Bronchial epithelial cell (primary cell): ENCODE measurements around the gene TMEM174. TPM values are rescaled to one million over a fixed set of nuclear protein-coding genes. Genes with fewer than 3 reads are reported as not detected.
"Not testable (repeated sequence)": the region's sequence is repeated elsewhere in the genome, so short reads cannot be mapped to it uniquely, and the experiment has no call there.

ENCODE experiments used
- DNase-seq: peaks from one replicate; pipeline ENCODE4 v3.0.0-alpha.2; 2010; ENCODE audit warnings: low read depth
- FAIRE-seq: peaks from 2 replicates; lab custom pipeline; 2011; peaks lifted over from hg19 to GRCh38; lab: Jason Lieb, UNC
- H3K27me3 ChIP-seq: 2 replicates; pipeline ENCODE4 v1.5.1; 2011; ENCODE audit warnings: low read length; ENCODE audit not compliant: control insufficient read depth, insufficient read depth
- H3K36me3 ChIP-seq: 2 replicates; pipeline ENCODE4 v1.5.1; 2011; ENCODE audit warnings: low read length; ENCODE audit not compliant: control insufficient read depth, insufficient read depth
- H3K4me3 ChIP-seq: 2 replicates; pipeline ENCODE4 v1.5.1; 2011; ENCODE audit warnings: mild to moderate bottlenecking, low read depth, low read length, control low read depth
- total RNA-seq: library from RNA; depleted of rRNA; stranded (reverse); fragments of >200 nt; gene quantifications from 2 replicates; pipeline ENCODE4 v1.2.1, GENCODE V29; 2014
- TF ChIP-seq, protein P1 (sequence below): IDR thresholded peaks from 2 replicates; pipeline ENCODE4 v1.5.1; 2011; ENCODE audit warnings: mild to moderate bottlenecking, moderate library complexity, low read length, control low read depth, inconsistent platforms; ENCODE audit not compliant: insufficient read depth, severe bottlenecking

TMEM174 gene
- total RNA-seq, 1 donor from 2014 or later = not detected

DNA sequence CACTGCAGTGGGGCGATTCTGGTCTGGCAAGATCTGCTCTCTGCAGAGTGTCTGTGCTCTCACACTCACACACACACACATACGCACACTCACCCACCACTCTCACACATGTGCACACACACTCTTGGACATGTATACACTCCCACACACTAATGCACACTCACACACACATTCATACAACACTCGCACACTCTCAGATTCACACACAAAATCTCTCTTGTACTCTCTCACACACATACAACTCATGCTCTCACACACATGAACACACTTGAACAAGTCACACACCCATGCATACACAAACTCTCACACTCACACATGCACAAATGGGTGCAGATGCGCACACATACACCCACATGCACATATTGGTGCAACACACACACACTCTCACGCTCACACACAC is 31.7 kb downstream of the TMEM174 start:
- DNase-seq (no peak), FAIRE-seq (peak; percentile 97)
- no peaks in the 10 kb centered on the region for H3K36me3 ChIP-seq
- H3K27me3 ChIP-seq = peaks cover 2% of the 10 kb centered on the region
- no peak overlapping the region for H3K4me3 ChIP-seq
- TF ChIP-seq, protein P1, sequence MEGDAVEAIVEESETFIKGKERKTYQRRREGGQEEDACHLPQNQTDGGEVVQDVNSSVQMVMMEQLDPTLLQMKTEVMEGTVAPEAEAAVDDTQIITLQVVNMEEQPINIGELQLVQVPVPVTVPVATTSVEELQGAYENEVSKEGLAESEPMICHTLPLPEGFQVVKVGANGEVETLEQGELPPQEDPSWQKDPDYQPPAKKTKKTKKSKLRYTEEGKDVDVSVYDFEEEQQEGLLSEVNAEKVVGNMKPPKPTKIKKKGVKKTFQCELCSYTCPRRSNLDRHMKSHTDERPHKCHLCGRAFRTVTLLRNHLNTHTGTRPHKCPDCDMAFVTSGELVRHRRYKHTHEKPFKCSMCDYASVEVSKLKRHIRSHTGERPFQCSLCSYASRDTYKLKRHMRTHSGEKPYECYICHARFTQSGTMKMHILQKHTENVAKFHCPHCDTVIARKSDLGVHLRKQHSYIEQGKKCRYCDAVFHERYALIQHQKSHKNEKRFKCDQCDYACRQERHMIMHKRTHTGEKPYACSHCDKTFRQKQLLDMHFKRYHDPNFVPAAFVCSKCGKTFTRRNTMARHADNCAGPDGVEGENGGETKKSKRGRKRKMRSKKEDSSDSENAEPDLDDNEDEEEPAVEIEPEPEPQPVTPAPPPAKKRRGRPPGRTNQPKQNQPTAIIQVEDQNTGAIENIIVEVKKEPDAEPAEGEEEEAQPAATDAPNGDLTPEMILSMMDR = no peak

DNA sequence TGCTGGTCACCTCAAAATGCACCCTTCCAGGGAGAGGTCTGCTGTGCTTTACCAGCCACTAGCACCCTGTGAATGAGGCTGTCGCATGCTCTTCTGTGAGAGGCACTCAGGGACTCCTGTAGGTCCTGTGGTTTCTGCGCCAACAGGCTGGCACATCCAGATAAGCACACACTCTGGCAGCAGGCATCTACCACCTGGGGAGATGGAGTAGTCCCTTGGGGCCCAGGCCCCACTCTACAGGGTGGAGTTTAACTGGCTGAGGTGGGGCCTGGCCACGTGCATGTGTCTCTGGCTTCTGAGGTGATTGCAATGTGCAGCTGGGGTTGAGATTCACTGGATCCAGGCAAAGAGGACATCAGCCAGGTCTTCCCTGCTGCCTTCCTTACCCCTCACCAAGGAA is 32.3 kb downstream of the TMEM174 start:
- Histone ChIP-seq H3K27me3 (peaks cover 2% of the 10 kb centered on the region), H3K4me3 (no peak overlapping the region), H3K36me3 (no peaks in the 10 kb centered on the region)
- DNase-seq (no peak), FAIRE-seq (no peak)
- TF ChIP-seq, protein P1 = no peak

DNA sequence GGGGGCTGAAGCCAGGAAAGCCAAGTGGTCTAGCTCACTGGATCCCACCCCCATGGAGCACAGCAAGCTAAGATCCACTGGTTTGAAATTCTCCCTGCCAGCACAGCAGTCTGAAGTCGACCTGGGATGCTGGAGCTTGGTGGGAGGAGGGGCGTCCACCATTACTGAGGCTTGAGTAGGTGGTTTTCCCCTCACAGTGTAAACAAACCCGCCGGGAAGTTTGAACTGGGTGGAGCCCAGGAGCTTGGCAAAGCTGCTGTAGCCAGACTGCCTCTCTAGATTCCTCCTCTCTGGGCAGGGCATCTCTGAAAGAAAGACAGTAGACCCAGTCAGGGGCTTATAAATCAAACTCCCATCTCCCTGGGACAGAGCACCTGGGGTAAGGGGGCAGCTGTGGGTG is 34.2 kb downstream of the TMEM174 start:
- not testable (repeated sequence) for H3K4me3 ChIP-seq, H3K36me3 ChIP-seq, FAIRE-seq, DNase-seq, H3K27me3 ChIP-seq

DNA sequence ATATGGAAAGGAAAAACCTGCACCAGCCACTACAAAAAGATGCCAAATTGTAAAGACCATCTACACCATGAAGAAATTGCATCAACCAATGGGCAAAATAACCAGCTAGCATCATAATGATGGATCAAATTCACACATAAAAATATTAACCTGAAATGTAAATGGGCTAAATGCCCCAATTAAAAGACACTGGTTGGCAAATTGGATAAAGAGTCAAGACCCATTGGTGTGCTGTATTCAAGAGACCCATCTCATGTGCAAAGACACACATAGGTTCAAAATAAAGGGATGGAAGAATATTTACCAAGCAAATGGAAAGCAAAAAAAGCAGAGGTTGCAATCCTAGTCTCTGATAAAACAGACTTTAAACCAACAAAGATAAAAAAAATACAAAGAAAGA is 36.1 kb downstream of the TMEM174 start:
- FAIRE-seq, H3K36me3 ChIP-seq, DNase-seq, H3K4me3 ChIP-seq, H3K27me3 ChIP-seq: not testable (repeated sequence)

DNA sequence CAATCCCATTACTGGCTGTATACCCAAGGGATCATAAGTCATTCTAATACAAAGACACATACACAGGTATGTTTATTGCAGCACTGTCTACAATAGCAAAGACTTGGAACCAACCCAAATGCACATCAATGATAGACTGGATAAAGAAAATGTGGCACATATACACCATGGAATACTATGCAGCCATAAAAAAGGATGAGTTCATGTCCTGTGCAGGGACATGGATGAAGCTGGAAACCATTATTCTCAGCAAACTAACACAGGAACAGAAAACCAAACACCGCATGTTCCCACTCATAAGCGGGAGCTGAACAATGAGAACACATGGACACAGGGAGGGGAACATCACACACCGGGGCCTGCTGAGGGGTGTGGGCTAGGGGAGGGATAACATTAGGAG is 39.7 kb downstream of the TMEM174 start:
- not testable (repeated sequence) for H3K36me3 ChIP-seq, H3K4me3 ChIP-seq, DNase-seq, FAIRE-seq
- peaks cover 18% of the 10 kb centered on the region for H3K27me3 ChIP-seq

DNA sequence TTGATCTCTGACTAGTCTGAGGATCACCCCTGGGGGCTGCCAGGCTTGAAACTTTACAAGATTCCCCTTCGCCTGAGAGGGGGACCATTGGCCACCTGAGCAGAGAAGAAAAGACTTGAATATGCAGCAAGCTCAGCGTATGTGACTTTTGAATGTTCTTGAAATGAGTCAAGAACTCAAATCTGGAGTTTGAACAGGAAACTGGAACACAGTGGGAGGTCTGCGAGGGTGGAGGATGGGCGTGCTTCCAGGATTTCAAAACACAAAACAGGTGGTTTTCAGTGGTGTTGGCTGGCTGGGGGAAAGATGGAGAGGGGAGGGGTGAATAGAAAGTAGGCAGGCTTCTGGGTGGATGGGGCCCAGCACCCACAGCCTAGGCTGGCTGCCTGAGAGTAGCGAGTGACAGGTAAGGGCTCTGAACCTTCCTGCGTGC is 40.6 kb downstream of the TMEM174 start:
- H3K36me3 ChIP-seq = no peaks in the 10 kb centered on the region
- TF ChIP-seq, protein P1 = no peak
- FAIRE-seq (no peak), DNase-seq (no peak)
- H3K4me3 ChIP-seq = no peak overlapping the region
- peaks cover 19% of the 10 kb centered on the region for H3K27me3 ChIP-seq

DNA sequence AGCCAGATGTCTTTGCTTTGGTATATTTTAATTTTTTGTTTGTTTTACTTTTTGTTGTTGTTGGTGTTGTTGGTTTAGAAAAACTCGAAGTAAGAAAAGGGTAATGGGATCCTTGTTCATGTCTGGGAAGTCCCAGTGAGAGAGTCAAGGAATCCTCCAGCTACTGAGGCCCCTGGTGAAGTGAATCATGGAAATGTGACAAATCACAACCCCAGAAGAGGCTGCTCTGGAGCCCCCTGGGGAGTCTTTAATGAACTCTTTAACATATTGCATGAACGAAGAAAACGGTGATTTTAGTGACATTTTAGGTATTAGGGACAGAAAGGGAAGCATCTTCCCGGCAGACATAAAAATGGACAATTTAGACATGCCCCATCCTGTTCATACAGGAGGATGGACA is 41.3 kb downstream of the TMEM174 start:
- H3K36me3 ChIP-seq = no peaks in the 10 kb centered on the region
- FAIRE-seq = no peak
- DNase-seq = no peak
- H3K4me3 ChIP-seq = no peak overlapping the region
- TF ChIP-seq, protein P1 = no peak
- peaks cover 19% of the 10 kb centered on the region for H3K27me3 ChIP-seq
